ENCODE measurements around the gene TMEM94. TPM values are rescaled to one million over a fixed set of nuclear protein-coding genes. Genes with fewer than 3 reads are reported as not detected.

Gene TMEM94
- total and polyA plus RNA-seq, 2 of the 4 experiments (the other 2 are of a cell fraction) = 8.4 to 64.7 TPM

GRCh38 chr17:75471207-75471606 is 14.8 kb downstream of the TMEM94 start:
- WGBS, 2 experiments (ENCODE audit: extremely low coverage in 2 of 2, insufficient read length in 1 of 2) = 100% methylated on average over 1 of the region's 6 CpGs; no CpG with 5 or more reads in 1 of the 2 experiments
- H2BK5ac ChIP-seq (ENCODE audit: low read depth, low read length, poor library complexity, severe bottlenecking) = no peak overlapping the region
- H2BK15ac ChIP-seq (ENCODE audit: low read depth, low read length) = no peak overlapping the region
- H3K9me3 ChIP-seq (ENCODE audit: control insufficient read depth, insufficient read depth, low read length) = no peaks in the 10 kb centered on the region
- no peak overlapping the region for H2AK5ac ChIP-seq (ENCODE audit: low read depth, low read length)
- H3K36me3 ChIP-seq (ENCODE audit: control insufficient read depth, insufficient read depth, low read length) = peaks cover 22% of the 10 kb centered on the region; the same call in 1 of the 2 replicates
- H3K27ac ChIP-seq (ENCODE audit: insufficient read depth, low read length) = no peak overlapping the region
- H2AK9ac ChIP-seq (replicated peaks; ENCODE audit: low read depth, low read length, poor library complexity) = no peak overlapping the region
- H3K9ac ChIP-seq (ENCODE audit: low read depth, low read length) = no peak overlapping the region
- H3K4ac ChIP-seq (ENCODE audit: low read depth, low read length) = no peak overlapping the region
- ATAC-seq (ENCODE audit: low read depth) = no peak
- no peak overlapping the region for H3K14ac ChIP-seq (replicated peaks; ENCODE audit: low read depth, low read length)
- POLR2A ChIA-PET (ENCODE audit: unreplicated experiment) = no interaction called here
- no peak overlapping the region for H4K5ac ChIP-seq (ENCODE audit: low read depth, low read length)
- no peak overlapping the region for H2BK20ac ChIP-seq (ENCODE audit: low read depth, low read length)
- H3K4me2 ChIP-seq (ENCODE audit: low read depth, low read length) = no peak overlapping the region
- dilution Hi-C loops (cut with HindIII; ENCODE audit: low sequenced_read_pairs, unreplicated experiment) = no loop called here
- intact Hi-C loops (cut with micrococcal nuclease) = no loop called here
- CTCF ChIA-PET = no interaction called here
- no peak for TF ChIP-seq RCOR1 (IDR thresholded peaks at IDR 0.05; ENCODE audit: insufficient replicate concordance, low read length)
- no peak for TF ChIP-seq RAD21 (IDR thresholded peaks at IDR 0.05; ENCODE audit: low read length)
- no peak for TF ChIP-seq ELK1 (IDR thresholded peaks at IDR 0.05; ENCODE audit: borderline replicate concordance, low read depth, low read length)
- TF ChIP-seq BHLHE40 (IDR thresholded peaks at IDR 0.05; ENCODE audit: low read depth, low read length) = no peak
- no peak for TF ChIP-seq CTCF (conservative IDR thresholded peaks at IDR 0.05; ENCODE audit: low read depth, low read length)
- TF ChIP-seq CEBPB (IDR thresholded peaks at IDR 0.05; ENCODE audit: low read depth, low read length) = no peak
- TF ChIP-seq POLR2A (IDR thresholded peaks at IDR 0.05; ENCODE audit: low read depth, low read length) = no peak
- H2BK120ac ChIP-seq (ENCODE audit: low read depth, low read length) = no peak overlapping the region
- no peak overlapping the region for H4K91ac ChIP-seq (ENCODE audit: insufficient read depth, low read depth, low read length)
- H3K79me1 ChIP-seq (ENCODE audit: low read depth in 1 of 2, low read length in 2 of 2) = peaks cover 19 to 38% of the 10 kb centered on the region in 2 experiments
- peaks cover 16% of the 10 kb centered on the region for H4K20me1 ChIP-seq (ENCODE audit: insufficient read depth, low read length)
- H2AFZ ChIP-seq (replicated peaks; ENCODE audit: low read length, poor library complexity) = no peak overlapping the region
- no peak overlapping the region for H4K8ac ChIP-seq (ENCODE audit: low read depth in 2 of 2, low read length in 2 of 2)
- H3K27me3 ChIP-seq (ENCODE audit: control insufficient read depth, insufficient read depth, low read length) = no peaks in the 10 kb centered on the region
- DNase-seq = no peak
- BruUV-seq (replicated peaks) = no TSS peak
- H3K56ac ChIP-seq (ENCODE audit: extremely low read depth, insufficient read depth, low read length) = no peak overlapping the region
- H3K4me1 ChIP-seq (ENCODE audit: control insufficient read depth, insufficient read depth, low read length) = peaks cover 4% of the 10 kb centered on the region
- in situ Hi-C loops (cut with MboI; ENCODE audit: low sequenced_read_pairs) = no loop called here
- no peak overlapping the region for H3K4me3 ChIP-seq (ENCODE audit: insufficient read depth, low read depth, low read length)
- no peak overlapping the region for H3K18ac ChIP-seq (ENCODE audit: low read depth, low read length)
- H3K23ac ChIP-seq (ENCODE audit: low read depth, low read length) = no peak overlapping the region
- H3K9me1 ChIP-seq (ENCODE audit: insufficient read depth, low read length) = peaks cover 9% of the 10 kb centered on the region

All from IMR-90 (cell line).